GM03348 (cell line): ENCODE measurements around the gene MIPEP.

ENCODE experiments used
- DNase-seq: peaks from one replicate; pipeline ENCODE4 v3.0.0; 2012; ENCODE audit warnings: low spot score

MIPEP gene

DNA sequence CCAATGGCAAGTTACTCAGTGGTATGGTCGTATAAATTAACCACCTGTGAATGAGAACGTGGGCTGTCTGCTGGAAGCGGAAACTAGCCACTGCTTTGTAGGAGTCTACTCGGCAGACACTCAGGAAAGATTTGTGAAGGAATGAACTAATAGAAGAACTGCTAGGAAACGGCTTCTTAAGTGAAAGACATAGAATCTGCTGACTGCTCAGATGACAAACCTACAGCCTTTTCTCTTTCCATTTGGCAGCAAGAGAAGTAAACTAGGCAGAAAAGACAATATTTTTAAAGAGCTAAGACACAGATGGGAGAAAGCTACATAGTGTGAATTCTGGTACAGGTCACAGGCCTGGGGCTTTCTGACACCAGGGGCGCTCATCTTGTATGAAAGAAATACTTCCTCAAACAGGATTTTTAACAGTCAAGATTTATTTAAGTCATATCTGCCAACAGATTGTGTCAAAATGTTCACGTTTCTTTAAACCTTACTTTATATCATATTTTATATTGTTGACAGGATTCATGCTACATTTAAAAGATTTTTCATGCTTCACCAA is 78.4 kb downstream of the MIPEP start:
- no peak for DNase-seq

DNA sequence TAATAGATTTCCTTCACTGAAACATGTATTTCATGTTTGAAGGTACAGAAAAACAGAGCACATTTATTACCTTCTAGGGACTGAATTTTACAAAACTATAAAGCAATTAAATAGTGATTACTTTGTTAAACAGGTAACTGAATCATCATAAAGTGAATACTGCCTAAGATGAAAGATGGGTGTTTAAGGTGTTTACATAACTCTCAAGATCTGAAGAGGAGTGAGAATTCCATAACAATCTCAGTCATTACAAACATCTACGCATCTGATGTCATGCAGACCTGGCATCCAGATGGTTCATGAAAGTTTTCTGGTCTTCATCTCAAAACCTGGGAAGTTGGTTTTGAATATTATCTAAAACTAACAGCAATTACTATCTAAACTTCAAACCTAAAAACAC is 80.4 kb downstream of the MIPEP start:
- no peak for DNase-seq

DNA sequence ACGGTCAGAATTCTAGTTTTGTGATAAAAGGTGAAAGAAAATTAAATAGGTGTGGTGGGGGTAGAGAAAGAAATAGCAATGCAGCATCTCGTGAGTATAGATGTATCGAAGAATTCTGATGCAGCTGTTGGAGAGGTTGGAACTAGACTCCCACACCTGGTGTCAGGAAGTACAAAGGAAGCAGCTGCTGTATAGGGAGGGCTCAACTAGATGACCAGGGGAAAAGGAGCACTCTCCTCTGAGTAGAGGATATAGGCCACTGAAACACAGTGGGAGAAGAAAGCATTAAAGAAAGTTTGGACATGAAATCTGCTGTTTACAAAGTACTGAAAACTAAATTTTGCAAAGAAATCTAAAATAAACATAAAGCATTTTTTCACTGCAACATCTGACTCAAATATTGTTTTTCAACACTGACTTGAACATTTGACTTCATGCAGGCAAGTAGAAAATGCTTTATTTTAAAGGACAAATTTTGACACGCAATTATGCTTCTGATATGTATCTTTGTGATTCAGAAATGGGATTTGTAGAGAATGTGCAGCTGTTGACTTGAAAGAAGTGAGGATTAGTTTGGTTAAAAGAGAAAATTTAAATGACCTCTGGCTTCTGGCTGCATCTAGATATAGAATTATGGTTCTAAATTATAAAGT is 82.2 kb downstream of the MIPEP start:
- no peak for DNase-seq

DNA sequence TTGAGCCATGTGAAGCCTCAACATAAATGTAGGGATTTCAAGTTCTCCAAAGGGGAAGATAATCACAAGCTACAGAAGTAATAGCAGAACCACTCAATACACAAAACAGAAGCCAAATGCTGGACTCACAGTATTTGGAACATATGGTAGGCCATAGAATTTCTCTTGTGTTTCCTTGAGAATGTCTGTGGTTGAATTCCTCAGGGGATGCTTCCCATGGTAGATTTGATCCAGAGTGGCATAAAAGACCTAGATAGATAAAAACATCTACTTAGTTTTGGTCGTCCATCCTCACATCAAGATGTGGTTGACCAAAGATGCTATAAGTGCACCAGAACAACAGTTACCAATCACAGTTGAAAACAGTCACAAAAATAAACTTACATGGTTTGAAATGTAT is 83.4 kb downstream of the MIPEP start:
- no peak for DNase-seq

DNA sequence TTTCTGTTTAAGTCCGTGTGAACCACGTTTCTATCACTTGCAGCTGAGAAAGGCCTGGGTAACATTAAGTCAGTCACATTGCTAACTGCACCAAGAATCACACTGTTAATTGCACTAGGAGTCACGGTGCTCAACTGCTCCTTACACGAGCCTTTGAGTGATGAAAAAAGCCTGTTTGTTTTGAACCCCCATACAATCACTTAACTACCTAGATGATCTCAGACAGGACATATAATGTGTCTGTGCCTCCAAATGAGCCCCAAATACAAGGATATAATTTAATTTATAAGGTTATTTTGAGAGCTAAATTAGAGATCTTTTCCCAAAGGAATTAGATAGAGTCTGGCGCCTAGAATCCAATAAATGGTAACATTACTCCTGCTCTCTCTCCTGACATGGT is 84.1 kb downstream of the MIPEP start:
- no peak for DNase-seq

DNA sequence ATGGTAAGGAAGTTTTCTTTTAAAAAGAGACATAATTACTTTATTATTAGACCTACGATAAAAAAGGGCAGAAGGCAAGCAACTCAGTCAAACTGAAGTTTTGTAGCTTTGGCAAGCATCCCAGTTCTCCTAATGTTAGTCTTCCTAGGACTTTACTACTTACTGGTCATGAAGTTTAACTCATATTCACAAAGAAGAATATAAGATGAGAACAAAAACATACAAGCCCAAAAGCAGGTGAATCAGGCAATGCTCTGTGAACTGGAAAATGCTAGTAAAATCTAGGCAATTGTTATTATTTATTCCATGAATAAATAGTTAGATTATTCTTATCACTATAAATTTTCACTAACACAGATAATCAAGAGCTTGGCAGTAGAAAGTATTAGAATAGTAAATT is 85.0 kb downstream of the MIPEP start:
- DNase-seq = no peak

DNA sequence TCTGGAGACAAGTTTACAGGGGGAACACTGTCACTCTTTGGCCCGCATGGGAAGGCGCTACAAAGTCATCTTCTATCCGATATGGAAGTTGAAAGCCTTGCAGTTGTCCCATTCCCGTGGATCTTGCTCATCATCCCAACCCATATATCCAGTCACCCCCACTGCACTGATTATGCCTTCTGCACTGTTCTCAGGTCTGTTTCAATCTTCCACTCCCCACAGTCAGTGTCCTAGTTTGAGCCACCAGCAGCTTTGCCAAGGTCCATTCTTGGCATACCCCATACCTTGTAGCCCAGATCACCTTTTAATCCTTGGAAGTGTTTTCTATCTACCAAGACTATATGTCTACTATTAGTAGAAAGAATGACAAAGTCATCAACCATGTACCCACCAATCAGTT is 88.1 kb downstream of the MIPEP start:
- DNase-seq = no peak

DNA sequence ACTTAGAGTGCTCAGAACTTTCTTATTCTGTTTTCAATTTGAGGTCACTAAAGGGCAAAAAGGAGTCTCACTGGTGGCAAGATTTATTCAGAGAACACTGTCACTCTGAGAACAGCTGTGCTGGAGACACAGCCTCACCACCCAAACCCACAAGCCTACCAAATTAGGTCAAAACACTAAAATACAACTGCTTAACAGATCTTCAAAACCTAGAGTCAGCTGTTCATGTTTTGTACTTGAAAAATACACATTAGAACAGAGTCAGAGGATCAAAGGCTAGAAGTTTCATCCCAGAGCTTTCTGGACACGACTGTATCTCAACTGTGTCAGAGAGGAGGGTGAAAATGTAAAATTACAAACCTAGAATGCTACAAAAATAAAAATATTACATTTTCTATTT is 89.3 kb downstream of the MIPEP start:
- peak; percentile 36 for DNase-seq

DNA sequence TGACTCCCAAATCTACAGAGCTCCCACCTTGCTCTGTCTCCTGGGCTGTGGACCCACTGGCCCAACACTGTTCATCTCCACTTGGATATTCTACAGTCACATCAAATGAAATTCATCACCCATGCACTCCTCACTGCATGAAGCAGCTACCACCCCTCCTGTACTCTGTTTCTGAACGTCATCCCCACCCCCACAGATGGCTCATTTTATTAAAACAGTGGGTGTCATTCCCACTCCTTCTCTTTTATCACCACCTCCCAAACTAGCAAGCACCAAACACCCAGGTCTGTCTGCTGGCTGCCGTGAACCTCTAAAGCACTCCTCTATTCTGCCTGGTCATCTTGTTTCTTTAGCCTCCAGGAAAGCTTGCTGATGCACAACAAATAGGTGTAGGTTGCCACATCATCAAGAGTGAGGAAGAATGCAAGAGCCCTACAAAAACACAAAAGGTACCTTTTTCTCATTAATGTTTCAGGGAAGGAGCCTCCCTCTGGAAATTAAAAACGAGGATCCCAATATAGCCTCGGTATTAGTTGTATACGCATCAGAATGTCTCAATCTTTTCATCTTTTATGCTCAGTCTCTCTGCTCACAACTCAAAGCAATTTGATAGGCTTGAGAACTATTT is 91.8 kb downstream of the MIPEP start:
- DNase-seq = no peak

DNA sequence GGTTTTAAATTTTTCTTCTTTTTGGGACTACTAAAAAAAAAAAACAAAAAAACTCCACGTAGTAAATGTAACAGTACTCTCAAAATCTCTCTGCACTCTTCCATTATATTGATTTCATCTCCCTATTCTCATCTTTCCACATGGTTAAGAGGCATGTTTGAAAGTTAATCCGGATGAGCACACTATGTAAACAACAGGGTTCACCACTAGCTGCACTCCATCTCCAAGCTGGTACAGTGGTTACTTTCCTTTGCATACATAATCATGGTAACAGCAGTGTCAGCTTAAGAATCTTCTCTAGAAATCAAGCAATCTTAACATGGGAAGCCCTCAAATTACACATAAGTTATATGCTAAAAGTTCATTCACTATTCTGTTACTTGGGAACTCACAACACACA is 92.6 kb downstream of the MIPEP start:
- no peak for DNase-seq

DNA sequence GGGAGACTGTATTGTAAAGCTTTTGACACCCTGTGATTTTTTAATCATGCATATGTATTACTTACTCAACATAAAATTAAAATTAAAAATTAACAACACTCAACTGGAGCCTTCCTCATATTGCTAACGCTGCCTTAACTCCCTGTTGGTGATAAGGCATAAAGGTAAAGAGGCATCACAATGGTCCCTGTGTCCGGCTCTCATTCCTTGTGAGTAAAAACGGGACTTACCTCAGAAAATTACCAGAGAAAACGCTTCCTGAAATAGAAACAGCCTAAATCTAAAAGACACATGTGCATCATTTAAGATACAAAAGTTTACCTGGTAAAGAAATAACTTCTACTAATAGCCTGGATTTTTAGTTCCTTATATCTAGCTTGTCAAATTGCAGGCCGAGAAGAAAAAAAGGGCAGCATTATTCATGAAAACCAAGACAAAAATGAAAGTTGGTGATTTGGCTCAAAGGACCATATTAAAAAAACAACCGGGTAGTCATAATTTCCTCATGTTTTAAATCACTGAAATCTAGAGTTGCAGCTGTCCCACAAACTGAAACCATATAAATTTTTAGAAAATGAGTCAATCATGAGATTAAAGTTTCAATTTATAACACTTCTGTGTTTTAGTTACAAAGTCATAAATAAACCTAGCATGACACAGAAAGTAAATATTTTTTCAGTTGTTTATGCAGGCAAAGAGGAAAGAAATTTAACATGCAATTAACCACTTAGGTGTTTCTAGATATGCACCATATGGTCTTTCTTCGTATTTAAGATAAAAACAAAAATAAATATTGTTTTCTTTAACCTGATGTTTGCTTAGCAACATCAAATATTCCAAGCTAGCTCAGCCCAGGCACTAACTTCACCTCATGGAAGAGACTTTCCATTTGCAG is 94.7 kb downstream of the MIPEP start:
- peak; percentile 52 for DNase-seq

DNA sequence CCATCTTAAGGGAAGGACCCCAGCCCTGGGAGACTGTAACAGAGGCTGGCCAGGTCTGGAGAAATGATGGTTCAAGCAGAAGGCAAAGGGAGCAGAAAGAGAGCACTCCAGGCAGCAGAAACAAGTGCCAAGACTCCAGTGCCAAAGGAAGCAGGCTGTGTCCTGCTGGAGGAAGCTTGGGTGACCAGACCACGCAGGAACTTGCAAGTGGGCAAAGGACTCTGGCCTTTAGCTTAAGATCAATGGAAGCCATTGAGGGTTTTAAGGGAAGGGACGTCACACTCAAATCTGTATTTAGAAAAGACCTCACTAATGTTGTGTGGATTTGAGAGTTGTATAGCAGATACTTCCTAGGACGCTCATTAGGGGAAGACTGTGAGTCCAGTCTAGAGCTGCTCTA is 95.5 kb downstream of the MIPEP start:
- DNase-seq = no peak

DNA sequence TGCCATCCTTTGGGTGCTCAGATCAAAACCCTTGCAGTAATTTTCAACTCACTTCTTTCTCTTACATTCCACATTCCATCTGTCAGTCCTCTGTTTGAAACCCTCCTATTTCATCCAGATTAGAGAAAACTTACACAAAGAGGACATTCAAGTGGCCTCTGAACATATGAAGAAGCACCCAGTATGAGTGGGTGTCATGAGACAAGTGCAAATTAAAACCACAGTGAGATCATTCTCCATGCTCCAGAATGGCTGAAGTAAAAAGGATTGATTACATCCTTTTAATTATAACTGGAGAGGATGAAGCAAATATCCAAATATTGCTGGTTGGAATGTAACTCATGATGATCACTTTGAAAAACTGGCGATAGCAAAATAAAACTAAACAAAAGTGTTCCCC is 96.5 kb downstream of the MIPEP start:
- no peak for DNase-seq

DNA sequence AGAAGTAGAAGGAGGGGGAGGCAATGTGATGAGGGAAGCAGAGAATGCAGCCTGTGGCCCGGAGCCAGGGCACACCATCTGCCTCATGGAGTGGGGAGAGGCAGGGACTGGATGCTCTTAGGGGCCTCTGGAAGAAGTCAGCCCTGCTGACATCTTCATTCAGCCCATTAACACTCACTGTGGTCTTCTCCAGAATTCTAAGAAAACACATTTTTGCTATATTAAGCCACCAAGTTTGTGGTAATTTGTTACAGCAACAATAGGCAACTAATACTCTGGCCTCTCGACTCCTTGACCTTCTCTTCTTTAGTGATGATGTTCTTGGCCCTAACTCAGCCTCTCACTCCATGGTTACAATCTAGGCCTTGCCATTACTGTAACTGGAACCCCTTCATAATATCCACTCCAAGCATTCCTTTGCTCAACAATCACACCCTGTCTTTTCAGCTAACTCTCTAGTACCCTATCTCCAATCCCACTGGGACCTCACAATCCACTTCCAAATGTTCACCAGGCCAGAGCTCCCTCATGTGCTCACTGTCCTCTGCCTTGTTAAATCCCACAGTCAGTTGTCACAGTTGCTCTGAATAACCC is 98.5 kb downstream of the MIPEP start:
- peak; percentile 90 for DNase-seq

DNA sequence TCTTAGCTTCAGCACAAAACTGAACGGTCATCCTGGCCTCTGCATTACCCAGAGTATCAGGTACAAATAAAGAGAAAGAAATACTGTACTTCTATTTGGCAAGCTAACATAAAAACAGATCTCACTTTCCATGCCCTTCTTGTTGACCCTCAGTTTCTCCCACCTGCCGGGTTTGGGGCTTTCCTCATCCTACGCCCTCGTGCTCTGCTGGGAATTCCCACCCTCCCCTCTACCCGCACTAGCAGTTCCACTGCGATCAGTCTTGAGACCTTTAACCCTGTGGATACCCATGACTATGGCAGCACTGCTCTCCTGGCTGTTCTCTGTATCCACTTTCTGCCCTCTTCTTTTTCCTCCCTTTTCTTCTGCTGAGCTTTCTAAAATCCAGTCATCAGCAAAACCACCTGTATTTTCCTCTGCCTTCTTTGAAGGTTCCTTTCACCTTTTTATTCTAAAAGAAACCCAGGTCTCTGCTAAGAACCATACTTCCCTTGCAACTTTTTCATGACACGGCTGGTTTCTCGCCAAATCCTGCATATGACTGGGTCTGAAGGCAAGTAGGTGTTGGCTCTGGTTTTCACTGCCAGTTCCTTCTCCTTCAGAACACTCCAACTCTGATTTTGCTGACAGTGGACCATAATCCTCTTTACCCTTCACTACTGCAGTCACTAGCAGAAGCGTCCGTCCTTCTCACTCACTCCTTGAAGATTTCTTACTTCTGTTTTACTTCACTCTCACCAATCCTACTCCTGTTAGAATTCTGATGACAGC is 99.4 kb downstream of the MIPEP start:
- DNase-seq = no peak

DNA sequence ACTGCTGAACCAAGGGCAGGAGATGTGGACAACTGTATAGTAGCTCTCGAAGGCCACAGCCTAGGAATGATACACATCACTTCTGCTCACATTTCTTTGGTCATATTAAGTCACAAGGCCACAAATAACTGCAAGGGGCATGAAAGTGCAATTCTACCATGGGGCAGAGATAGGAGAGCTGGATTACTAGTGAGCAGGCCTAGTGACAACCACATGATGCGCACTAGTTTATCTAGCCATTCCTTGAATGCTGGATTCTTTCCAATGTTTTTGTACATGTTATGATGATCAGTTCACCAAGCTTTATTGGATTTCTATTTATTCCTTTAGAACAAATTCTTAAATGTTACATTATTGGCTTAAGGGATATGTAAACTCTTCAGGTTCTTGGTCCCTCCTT is 100.7 kb downstream of the MIPEP start:
- DNase-seq = no peak

DNA sequence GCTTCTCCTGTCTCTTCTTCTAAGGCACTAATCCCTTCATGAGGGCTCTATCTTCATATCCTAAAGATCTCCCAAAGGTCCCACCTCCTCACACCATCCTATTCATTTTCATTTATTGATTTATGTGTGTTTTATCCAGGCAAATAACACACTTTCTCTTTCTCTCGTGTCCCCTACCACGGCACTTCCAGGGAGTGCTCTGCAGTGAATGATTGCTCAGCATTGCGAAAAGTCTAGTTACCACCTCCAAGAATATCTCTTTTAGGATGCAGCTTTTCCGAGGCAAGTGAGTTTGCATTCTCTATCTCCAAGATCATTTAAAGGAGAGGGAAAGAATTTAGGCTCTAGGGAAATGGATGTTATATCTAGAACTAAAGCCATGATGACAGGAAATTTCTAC is 101.7 kb downstream of the MIPEP start:
- no peak for DNase-seq

DNA sequence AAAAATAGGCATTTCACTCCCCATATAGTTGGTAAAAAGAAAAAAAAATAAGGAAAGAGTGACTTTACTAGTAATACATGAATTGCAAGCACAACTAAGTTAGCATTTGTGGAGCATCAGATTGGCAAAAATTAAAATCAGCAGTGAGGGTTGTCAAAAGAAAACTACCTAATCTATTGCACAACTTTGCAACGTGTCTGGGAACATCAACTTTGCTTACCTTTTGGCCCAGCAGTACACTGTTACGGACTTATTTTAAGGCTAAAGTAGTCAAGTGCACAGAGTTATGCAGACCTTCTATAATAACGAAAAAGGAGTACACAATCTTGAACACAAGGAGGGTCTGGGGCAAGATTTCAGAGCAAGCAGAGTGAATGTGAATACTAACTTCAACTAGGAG is 102.6 kb downstream of the MIPEP start:
- DNase-seq = no peak

DNA sequence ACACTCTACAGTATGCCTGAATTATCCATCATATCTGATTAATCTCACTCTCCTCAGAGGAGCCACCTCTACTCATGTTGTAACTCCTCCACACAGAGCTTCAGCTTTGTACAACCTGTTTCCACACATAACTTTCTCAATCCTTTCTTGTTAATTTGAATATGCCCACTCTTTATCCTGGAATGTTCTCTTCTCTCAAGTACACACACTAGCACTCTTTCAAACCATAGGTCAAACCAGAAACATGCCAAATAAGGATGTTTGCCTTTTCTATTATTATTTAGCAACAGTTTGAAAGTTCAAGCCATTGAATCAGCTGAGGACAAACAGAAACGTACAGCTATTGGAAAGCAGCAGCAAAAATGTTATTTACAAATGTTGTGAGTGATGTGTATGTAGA is 110.3 kb downstream of the MIPEP start:
- DNase-seq = peak; percentile 29

DNA sequence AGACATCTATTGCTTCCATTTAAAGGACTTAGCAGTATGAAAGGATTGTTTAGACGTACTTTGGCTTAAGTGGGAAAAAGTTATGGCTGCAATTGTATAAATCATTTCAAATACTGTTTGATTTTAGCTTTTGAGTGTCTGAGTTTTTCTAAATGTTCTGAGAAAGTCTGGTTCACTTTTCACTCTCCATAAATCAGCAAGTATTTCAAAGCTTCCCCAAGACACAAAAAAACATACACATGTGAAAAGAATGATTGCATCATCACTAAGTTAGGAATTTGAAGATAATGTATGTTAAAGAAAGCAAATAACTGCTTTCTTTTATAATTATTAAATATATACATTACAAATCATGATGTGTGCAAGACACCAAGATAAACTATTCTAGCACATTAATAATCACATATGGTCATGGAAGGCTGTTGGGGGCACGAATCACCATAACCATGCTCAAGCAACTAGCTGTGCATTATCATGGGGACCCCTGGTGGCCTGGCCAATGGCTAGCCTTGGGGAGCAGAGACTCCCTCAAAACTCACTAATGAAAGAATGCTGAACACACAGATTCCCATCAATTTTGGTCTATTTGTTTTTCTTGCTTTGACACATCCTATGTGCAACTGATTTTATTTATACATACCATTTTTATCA is 111.1 kb downstream of the MIPEP start:
- DNase-seq = no peak

DNA sequence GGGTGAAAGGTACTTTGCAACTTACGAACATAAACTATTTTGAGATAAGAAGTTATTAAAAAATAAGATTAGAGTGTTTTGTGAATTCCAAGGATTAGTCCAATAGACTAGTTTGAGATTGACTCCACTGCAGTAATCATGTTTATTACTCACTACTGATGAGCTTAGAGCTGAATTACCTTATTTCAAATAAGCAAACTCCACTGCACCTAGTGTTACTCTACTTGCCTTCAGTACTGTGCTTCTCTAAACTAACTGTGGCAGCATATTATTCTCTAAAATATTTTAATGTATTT is 111.7 kb downstream of the MIPEP start:
- DNase-seq = no peak
